PC-9 (cell line): ENCODE results near the gene GAA. TPM values are rescaled to one million over a fixed set of nuclear protein-coding genes. Genes with fewer than 3 reads are reported as not detected.

Experiments
- BruUV-seq: library from RNA; stranded (reverse); fragments of 400-500 nt; replicated peaks from 2 replicates; lab custom pipeline; 2021; lab: Mats Ljungman, UMichigan
- CTCF ChIA-PET: fragments of 300-600 bp; sonication (Branson Sonifier 250); formaldehyde crosslinking; loops from one replicate; lab custom pipeline; 2022; ENCODE audit warnings: antibody characterized with exemption; lab: Charles Lee
- POLR2A ChIA-PET: fragments of 300-600 bp; sonication (Branson Sonifier 250); formaldehyde crosslinking; loops from one replicate; lab custom pipeline; 2022; ENCODE audit warnings: antibody characterized with exemption; ENCODE audit not compliant: unreplicated experiment; lab: Charles Lee
- DNase-seq, 2 experiments: peaks; one replicate each; pipeline versions ENCODE4 v3.0.0 to v3.0.0-alpha.2; 2015 to 2022; ENCODE audit warnings: mixed read lengths in 1 of 2
- H2AFZ ChIP-seq: fragments of 200-600 bp; sonication (generic); 2 replicates; pipeline ENCODE4 v1.8.1; 2017; ENCODE audit warnings: antibody characterized with exemption
- H3F3A ChIP-seq: fragments of 200-600 bp; sonication (generic); 2 replicates; pipeline ENCODE4 v1.8.1; 2017; ENCODE audit warnings: antibody characterized with exemption, mild to moderate bottlenecking, low read depth; ENCODE audit not compliant: insufficient read depth
- H3K27ac ChIP-seq: fragments of 200-600 bp; sonication (generic); 2 replicates; pipeline ENCODE4 v1.6.1; 2016; ENCODE audit warnings: mixed run types
- H3K27me3 ChIP-seq: fragments of 200-600 bp; sonication (generic); 2 replicates; pipeline ENCODE4 v1.6.1; 2016; ENCODE audit warnings: low read depth, mixed run types; ENCODE audit not compliant: insufficient read depth
- H3K36me3 ChIP-seq: fragments of 200-600 bp; sonication (generic); 2 replicates; pipeline ENCODE4 v1.6.1; 2016; ENCODE audit warnings: low read depth, mixed run types
- H3K4me1 ChIP-seq: fragments of 200-600 bp; sonication (generic); replicated peaks from 2 replicates; pipeline ENCODE4 v1.6.1; 2016; ENCODE audit warnings: mixed run types; ENCODE audit not compliant: insufficient read depth
- H3K4me2 ChIP-seq: fragments of 200-600 bp; sonication (generic); 2 replicates; pipeline ENCODE4 v1.6.1; 2017; ENCODE audit warnings: mixed run types
- H3K4me3 ChIP-seq: fragments of 200-600 bp; sonication (generic); 2 replicates; pipeline ENCODE4 v1.6.1; 2016; ENCODE audit warnings: mixed run types
- H3K79me2 ChIP-seq: fragments of 200-600 bp; sonication (generic); 2 replicates; pipeline ENCODE4 v1.6.1; 2017; ENCODE audit warnings: low read depth, mixed run types
- H3K9me2 ChIP-seq: fragments of 200-600 bp; sonication (generic); 2 replicates; pipeline ENCODE4 v1.8.1; 2017; ENCODE audit warnings: mild to moderate bottlenecking; ENCODE audit not compliant: insufficient read depth
- H3K9me3 ChIP-seq: fragments of 200-600 bp; sonication (generic); 2 replicates; pipeline ENCODE4 v1.8.1; 2016; ENCODE audit warnings: low read depth; ENCODE audit not compliant: insufficient read depth
- H4K20me1 ChIP-seq: fragments of 200-600 bp; sonication (generic); 2 replicates; pipeline ENCODE4 v1.8.1; 2017; ENCODE audit not compliant: insufficient read depth
- EZH2 ChIP-seq: fragments of 200-600 bp; sonication (generic); IDR thresholded peaks from 2 replicates; pipeline ENCODE4 v1.8.0; 2017; ENCODE audit warnings: antibody characterized with exemption, low read depth
- intact Hi-C: fragments of 100-400 bp; cut with micrococcal nuclease; formaldehyde crosslinking; loops from one replicate; pipeline ENCODE4 v1.10.0; 2022; ENCODE audit not compliant: unreplicated experiment
- total RNA-seq: library from RNA; stranded (reverse); gene quantifications from 2 replicates; pipeline ENCODE4 v1.2.3, GENCODE V29; 2021
- TF ChIP-seq, protein P1 (sequence below): fragments of 200-600 bp; sonication (generic); conservative IDR thresholded peaks from 2 replicates; pipeline ENCODE4 v1.6.1; 2017; ENCODE audit warnings: mixed run types, antibody characterized with exemption, mild to moderate bottlenecking, moderate library complexity

The GAA gene
- total RNA-seq, 1 experiment from 2014 or later, result 86.9 TPM

DNA sequence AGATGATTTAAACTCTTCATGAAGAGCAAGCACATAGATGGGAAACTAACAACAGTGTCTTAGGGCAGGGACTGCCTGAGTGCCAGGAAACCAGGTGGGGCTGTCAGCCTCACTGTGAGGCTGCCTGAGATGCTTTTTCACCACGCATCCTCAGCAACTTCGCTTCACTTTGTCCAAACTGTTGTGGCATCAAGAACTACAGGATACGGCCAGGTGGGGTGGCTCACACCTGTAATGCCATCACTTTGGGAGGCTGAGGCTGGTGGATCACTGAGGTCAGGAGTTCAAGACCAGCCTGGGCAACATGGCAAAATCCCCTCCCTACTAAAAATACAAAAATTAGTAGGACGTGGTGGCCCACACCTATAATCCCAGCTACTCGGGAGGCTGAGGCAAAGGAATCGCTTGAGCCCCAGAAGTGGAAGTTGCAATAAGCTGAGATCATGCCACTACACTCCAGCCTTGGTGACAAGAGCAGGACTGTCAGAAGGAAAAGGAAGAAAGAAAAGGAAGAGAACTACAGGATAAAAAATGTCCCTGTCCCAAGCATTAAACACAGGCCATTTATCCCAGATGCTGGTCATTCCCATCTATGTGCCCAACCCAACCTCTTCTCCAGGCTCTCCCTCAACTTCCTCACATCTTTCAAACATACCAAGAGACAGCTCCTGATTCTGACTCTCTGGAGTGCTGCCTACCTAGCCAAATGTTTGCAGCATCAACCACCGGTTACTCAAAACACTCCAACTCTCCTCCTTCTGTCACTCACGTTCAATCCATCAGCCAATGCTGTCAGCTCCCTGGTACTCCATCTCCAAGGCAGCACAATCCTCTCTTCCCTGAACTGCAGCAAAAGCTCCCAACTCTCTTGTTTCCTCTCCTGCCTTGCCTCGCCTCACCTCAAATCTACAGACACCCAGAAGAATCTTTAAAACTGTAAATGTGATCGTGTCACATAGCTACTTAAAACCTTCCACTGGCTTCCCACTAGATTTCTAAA is 44.0 kb downstream of the GAA start:
- Histone ChIP-seq H3K27me3 (no peaks in the 10 kb centered on the region), H3K79me2 (peaks cover 58% of the 10 kb centered on the region), H3K4me1 (peaks cover 20% of the 10 kb centered on the region; the same call in 1 of the 2 replicates), H3F3A (no peaks in the 10 kb centered on the region), H3K27ac (no peak overlapping the region), H3K4me2 (peak overlapping the region; percentile 86), H2AFZ (no peak overlapping the region), H3K4me3 (peak overlapping the region; percentile 88), H3K9me2 (no peaks in the 10 kb centered on the region), H3K36me3 (peaks cover 7% of the 10 kb centered on the region), H3K9me3 (no peaks in the 10 kb centered on the region), H4K20me1 (peaks cover 41% of the 10 kb centered on the region)
- ChIA-PET CTCF (interaction anchor here (1.0 to 1.2 kb wide), 2 partner anchors 21 to 42 kb away, joined by 3 to 4 read pairs; no protein-coding TSS in a partner anchor), POLR2A (interaction anchor here (0.5 to 0.7 kb wide), 3 partner anchors 19 to 812 kb away, joined by 3 to 5 read pairs (median 5); no protein-coding TSS in a partner anchor)
- TF ChIP-seq EZH2, result no peak
- TF ChIP-seq, protein P1, sequence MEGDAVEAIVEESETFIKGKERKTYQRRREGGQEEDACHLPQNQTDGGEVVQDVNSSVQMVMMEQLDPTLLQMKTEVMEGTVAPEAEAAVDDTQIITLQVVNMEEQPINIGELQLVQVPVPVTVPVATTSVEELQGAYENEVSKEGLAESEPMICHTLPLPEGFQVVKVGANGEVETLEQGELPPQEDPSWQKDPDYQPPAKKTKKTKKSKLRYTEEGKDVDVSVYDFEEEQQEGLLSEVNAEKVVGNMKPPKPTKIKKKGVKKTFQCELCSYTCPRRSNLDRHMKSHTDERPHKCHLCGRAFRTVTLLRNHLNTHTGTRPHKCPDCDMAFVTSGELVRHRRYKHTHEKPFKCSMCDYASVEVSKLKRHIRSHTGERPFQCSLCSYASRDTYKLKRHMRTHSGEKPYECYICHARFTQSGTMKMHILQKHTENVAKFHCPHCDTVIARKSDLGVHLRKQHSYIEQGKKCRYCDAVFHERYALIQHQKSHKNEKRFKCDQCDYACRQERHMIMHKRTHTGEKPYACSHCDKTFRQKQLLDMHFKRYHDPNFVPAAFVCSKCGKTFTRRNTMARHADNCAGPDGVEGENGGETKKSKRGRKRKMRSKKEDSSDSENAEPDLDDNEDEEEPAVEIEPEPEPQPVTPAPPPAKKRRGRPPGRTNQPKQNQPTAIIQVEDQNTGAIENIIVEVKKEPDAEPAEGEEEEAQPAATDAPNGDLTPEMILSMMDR, result no peak
- no peak for DNase-seq
- TSS peak; percentile 30 for BruUV-seq
- intact Hi-C loops, result loop anchor here (5.0 kb wide), 2 partner anchors 43 to 107 kb away; partner anchors contain the start of gene GAA

DNA sequence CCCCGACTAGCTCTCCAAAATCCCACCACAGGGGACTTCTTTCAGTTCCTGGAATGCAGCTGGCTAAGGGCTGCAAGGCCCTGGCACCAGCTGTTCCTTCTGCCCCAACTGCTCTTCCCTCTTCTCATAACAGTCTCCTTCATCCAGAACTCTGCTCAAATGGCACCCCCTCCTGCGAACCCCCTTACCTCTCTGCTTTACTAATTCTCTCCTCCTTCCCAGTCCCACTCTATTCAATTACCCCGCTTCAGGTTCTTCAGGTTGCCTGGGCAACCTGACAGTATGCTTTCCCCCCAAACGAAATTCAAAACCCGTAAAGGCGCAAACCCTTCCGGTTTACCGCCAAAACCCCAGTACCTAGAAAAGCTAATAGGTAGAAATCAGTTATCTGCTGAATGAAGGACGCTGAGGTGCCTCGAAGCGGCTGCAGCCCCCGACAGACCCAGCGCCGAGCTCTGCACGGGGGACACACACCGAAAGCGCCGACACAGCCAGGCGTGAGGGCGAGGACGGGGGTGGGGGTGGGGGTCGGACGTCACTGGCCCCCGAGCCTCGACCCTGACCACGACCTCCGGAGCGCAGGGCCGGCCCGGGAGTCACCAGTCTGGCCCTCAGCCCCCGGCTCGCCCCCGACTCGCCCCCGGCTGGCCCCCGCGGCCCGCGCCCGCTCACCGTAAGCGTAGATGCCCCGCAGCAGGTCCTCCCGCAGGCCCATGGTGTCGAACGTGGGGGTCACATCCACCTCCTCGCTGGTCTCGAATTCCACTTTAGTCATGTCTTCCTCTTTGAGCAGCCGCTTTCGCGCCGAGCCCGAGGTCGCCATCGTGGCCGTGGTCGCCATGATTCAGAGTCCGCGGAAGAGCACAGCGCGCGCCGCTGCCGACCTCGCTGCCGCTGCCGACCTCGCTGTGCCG is 45.0 kb downstream of the GAA start:
- Histone ChIP-seq H3K4me1 (peaks cover 21% of the 10 kb centered on the region; the same call in 1 of the 2 replicates), H3K27ac (0 out of 2 replicates have a peak overlapping the region, but pooled peaks have one; percentile 25), H3K9me2 (no peaks in the 10 kb centered on the region), H3K4me3 (peak overlapping the region; percentile 88), H3F3A (peaks cover 2% of the 10 kb centered on the region; the same call in 1 of the 2 replicates), H3K36me3 (peaks cover 3% of the 10 kb centered on the region; the same call in 1 of the 2 replicates), H3K79me2 (peaks cover 58% of the 10 kb centered on the region), H3K27me3 (no peaks in the 10 kb centered on the region), H4K20me1 (peaks cover 40% of the 10 kb centered on the region), H2AFZ (peak overlapping the region; percentile 74), H3K9me3 (no peaks in the 10 kb centered on the region), H3K4me2 (peak overlapping the region; percentile 86)
- ChIA-PET POLR2A (interaction anchor here (0.7 kb wide), 2 partner anchors 22 to 579 kb away, joined by 7 to 16 read pairs; no protein-coding TSS in a partner anchor), CTCF (interaction anchor here (0.7 to 1.2 kb wide), 3 partner anchors 22 to 107 kb away, joined by 3 to 4 read pairs (median 4); no protein-coding TSS in a partner anchor)
- TF ChIP-seq, protein P1, result no peak; the same call in 1 of the 2 replicates
- TF ChIP-seq EZH2, result no peak
- BruUV-seq, result no TSS peak
- DNase-seq, result no peak
- intact Hi-C loops, result loop anchor here (1.0 to 5.0 kb wide), 3 partner anchors 44 to 106 kb away; partner anchors contain the start of gene GAA
